Ascending aorta (tissue), 2 donors: ENCODE measurements around the gene SLC35B2. TPM values are rescaled to one million over a fixed set of nuclear protein-coding genes. Genes with fewer than 3 reads are reported as not detected.

Experiments used
- DNase-seq, 2 donors: peaks; one replicate each; pipeline ENCODE4 v3.0.0-alpha.2; 2019; ENCODE audit warnings: low spot score in 2 of 2
- H3K27ac ChIP-seq, 2 donors: fragments of 200-600 bp; sonication (generic); one replicate each; pipeline ENCODE4 v1.5.1; 2016 to 2017; ENCODE audit warnings: mild to moderate bottlenecking in 1 of 2
- H3K27me3 ChIP-seq: fragments of 200-600 bp; sonication (generic); one replicate; pipeline ENCODE4 v1.5.1; 2017
- H3K36me3 ChIP-seq, 2 donors: fragments of 200-600 bp; sonication (generic); one replicate each; pipeline ENCODE4 v1.5.1; 2016
- H3K4me1 ChIP-seq, 2 donors: fragments of 200-600 bp; sonication (generic); one replicate each; pipeline ENCODE4 v1.5.1; 2016 to 2017; ENCODE audit warnings: mild to moderate bottlenecking in 1 of 2
- H3K4me3 ChIP-seq, 2 donors: fragments of 200-600 bp; sonication (generic); one replicate each; pipeline ENCODE4 v1.5.1; 2016 to 2017; ENCODE audit warnings: mild to moderate bottlenecking in 1 of 2
- H3K9me3 ChIP-seq, 2 donors: fragments of 200-600 bp; sonication (generic); one replicate each; pipeline ENCODE4 v1.5.1; 2016
- intact Hi-C: fragments of 100-400 bp; cut with DNase I; formaldehyde crosslinking; loops from one replicate; pipeline ENCODE4 v1.15.1; 2023
- total RNA-seq: library from RNA; depleted of rRNA; stranded (reverse); fragments of >200 nt; gene quantifications from one replicate; pipeline ENCODE4 v1.1.0, GENCODE V29; 2016
- TF ChIP-seq, protein P1 (sequence below), 3 experiments: fragments of 200-600 bp in 2 of 3; fragments of 450-650 bp in 1 of 3; sonication (generic) in 2 of 3; IDR thresholded peaks; one replicate each; pipeline ENCODE4 v1.5.1; 2016 to 2019; ENCODE audit warnings: antibody characterized with exemption in 3 of 3, mild to moderate bottlenecking in 1 of 3, moderate library complexity in 1 of 3

Gene SLC35B2
- total RNA-seq, 1 donor from 2014 or later = 9.9 TPM

- Histone ChIP-seq H3K27ac (no peak overlapping the region), H3K9me3 (no peaks in the 10 kb centered on the region), H3K4me3 (no peak overlapping the region), H3K4me1 (no peaks in the 10 kb centered on the region), H3K36me3 (no peaks in the 10 kb centered on the region), H3K27me3 (peaks cover 13% of the 10 kb centered on the region)
- intact Hi-C loops = no loop called here
- TF ChIP-seq, protein P1, sequence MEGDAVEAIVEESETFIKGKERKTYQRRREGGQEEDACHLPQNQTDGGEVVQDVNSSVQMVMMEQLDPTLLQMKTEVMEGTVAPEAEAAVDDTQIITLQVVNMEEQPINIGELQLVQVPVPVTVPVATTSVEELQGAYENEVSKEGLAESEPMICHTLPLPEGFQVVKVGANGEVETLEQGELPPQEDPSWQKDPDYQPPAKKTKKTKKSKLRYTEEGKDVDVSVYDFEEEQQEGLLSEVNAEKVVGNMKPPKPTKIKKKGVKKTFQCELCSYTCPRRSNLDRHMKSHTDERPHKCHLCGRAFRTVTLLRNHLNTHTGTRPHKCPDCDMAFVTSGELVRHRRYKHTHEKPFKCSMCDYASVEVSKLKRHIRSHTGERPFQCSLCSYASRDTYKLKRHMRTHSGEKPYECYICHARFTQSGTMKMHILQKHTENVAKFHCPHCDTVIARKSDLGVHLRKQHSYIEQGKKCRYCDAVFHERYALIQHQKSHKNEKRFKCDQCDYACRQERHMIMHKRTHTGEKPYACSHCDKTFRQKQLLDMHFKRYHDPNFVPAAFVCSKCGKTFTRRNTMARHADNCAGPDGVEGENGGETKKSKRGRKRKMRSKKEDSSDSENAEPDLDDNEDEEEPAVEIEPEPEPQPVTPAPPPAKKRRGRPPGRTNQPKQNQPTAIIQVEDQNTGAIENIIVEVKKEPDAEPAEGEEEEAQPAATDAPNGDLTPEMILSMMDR (IDR thresholded peaks at IDR 0.05) = no peak
- no peak for DNase-seq
These were observed 19.6 kb upstream of the SLC35B2 start for GRCh38 chr6:44276667-44277640.

GRCh38 chr6:44275749-44276648, 18.7 kb upstream of the SLC35B2 start:
- Histone ChIP-seq H3K4me1 (no peaks in the 10 kb centered on the region), H3K27me3 (peaks cover 13% of the 10 kb centered on the region), H3K36me3 (no peaks in the 10 kb centered on the region), H3K4me3 (peak overlapping the region; percentile 37 to 63), H3K27ac (no peak overlapping the region), H3K9me3 (no peaks in the 10 kb centered on the region)
- no peak for DNase-seq
- intact Hi-C loops = no loop called here
- TF ChIP-seq, protein P1 (IDR thresholded peaks at IDR 0.05) = no peak

DNA sequence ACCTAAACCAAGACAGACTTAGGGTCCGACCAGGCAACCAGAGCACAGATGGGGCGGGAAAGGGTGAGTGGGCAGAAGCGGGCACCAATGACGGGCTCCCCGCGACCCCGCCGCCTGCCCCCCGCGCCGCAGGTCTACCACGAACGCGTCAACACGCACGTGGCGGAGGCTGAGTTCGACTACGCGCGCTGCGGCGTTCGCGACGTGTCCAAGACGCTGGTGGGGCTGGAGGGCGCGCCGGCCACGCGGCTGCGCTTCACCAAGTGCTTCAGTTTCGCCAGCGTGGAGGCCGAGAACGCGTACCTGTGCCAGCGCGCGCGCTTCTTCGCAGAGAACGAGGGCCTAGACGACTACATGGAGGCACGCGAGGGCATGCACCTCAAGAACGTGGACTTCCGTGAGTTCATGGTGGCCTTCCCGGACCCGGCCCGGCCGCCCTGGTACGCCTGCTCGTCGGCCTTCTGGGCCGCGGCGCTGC, 18.0 kb upstream of the SLC35B2 start:
- intact Hi-C loops = no loop called here
- peaks cover 0 to 2% of the 10 kb centered on the region in 2 donors for H3K4me1 ChIP-seq
- H3K27me3 ChIP-seq = peaks cover 15% of the 10 kb centered on the region
- DNase-seq = no peak
- H3K27ac ChIP-seq = no peak overlapping the region
- H3K9me3 ChIP-seq = no peaks in the 10 kb centered on the region
- peak overlapping the region; percentile 37 to 63 for H3K4me3 ChIP-seq
- TF ChIP-seq, protein P1 (IDR thresholded peaks at IDR 0.05) = no peak
- H3K36me3 ChIP-seq = no peaks in the 10 kb centered on the region

DNA sequence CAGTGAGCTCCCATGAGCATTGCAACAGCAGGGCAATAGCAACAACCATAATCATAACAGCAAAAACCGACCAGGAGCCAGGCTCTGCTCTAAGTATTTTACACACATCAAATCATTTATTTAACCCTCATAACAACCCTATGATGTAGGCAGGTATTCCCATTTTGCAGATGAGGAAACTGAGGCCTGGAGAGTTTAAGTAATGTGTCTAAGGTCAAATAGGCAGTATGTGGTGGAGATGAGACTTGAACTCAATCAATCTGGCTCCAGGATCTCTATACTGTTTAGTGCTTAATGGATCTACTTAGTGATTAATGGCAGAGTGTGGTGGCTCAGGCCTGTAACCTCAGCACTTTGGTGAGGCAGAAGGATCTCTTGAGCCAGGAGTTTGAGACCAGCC, 16.3 kb upstream of the SLC35B2 start:
- no peak overlapping the region for H3K4me3 ChIP-seq
- TF ChIP-seq, protein P1 (IDR thresholded peaks at IDR 0.05) = no peak
- peaks cover 0 to 2% of the 10 kb centered on the region in 2 donors for H3K4me1 ChIP-seq
- no peak for DNase-seq
- H3K27ac ChIP-seq = no peak overlapping the region
- peaks cover 19% of the 10 kb centered on the region for H3K27me3 ChIP-seq
- no peaks in the 10 kb centered on the region for H3K9me3 ChIP-seq
- intact Hi-C loops = no loop called here
- no peaks in the 10 kb centered on the region for H3K36me3 ChIP-seq

GRCh38 chr6:44272999-44273566, 15.8 kb upstream of the SLC35B2 start:
- intact Hi-C loops = no loop called here
- Histone ChIP-seq H3K9me3 (no peaks in the 10 kb centered on the region), H3K27me3 (peaks cover 19% of the 10 kb centered on the region), H3K4me1 (peaks cover 0 to 2% of the 10 kb centered on the region in 2 donors), H3K36me3 (no peaks in the 10 kb centered on the region), H3K27ac (no peak overlapping the region), H3K4me3 (no peak overlapping the region)
- DNase-seq = no peak
- TF ChIP-seq, protein P1 (IDR thresholded peaks at IDR 0.05) = no peak
